GM11168 (cell line): ENCODE measurements around the gene KATNAL2.

Experiments
- in situ Hi-C: fragments of 300-500 bp; cut with MboI; formaldehyde crosslinking; loops from one replicate; pipeline ENCODE4 v1.12.0; 2022; ENCODE audit warnings: low sequenced_read_pairs; ENCODE audit not compliant: unreplicated experiment

KATNAL2 gene

GRCh38 chr18:47100212-47100831 lies 182.9 kb downstream of the KATNAL2 start:
- in situ Hi-C loops: no loop called here

- in situ Hi-C loops: no loop called here
Observed at GRCh38 chr18:47108373-47108772, 191.0 kb downstream of the KATNAL2 start.

- in situ Hi-C loops: no loop called here
Observed at GRCh38 chr18:47108998-47109405, 191.6 kb downstream of the KATNAL2 start.

GRCh38 chr18:47109720-47110119 lies 192.3 kb downstream of the KATNAL2 start:
- in situ Hi-C loops: no loop called here

GRCh38 chr18:47110492-47111274 lies 193.3 kb downstream of the KATNAL2 start:
- in situ Hi-C loops: no loop called here

GRCh38 chr18:47113796-47114540 lies 196.6 kb downstream of the KATNAL2 start:
- in situ Hi-C loops: no loop called here

GRCh38 chr18:47115205-47115604 lies 197.8 kb downstream of the KATNAL2 start:
- in situ Hi-C loops: no loop called here

- in situ Hi-C loops: no loop called here
Observed at GRCh38 chr18:47118981-47119380, 201.6 kb downstream of the KATNAL2 start.

GRCh38 chr18:47120428-47120827 lies 203.0 kb downstream of the KATNAL2 start:
- in situ Hi-C loops: no loop called here

- in situ Hi-C loops: no loop called here
Observed at GRCh38 chr18:47121146-47121545, 203.7 kb downstream of the KATNAL2 start.

GRCh38 chr18:47141289-47141688 lies 223.9 kb downstream of the KATNAL2 start:
- in situ Hi-C loops: no loop called here

- in situ Hi-C loops: no loop called here
Observed at GRCh38 chr18:47143153-47143552, 225.8 kb downstream of the KATNAL2 start.

- in situ Hi-C loops: no loop called here
Observed at GRCh38 chr18:47143899-47144485, 226.6 kb downstream of the KATNAL2 start.

- in situ Hi-C loops: no loop called here
Observed at GRCh38 chr18:47146206-47146605, 228.8 kb downstream of the KATNAL2 start.

- in situ Hi-C loops: no loop called here
Observed at GRCh38 chr18:47149457-47150028, 232.1 kb downstream of the KATNAL2 start.

- in situ Hi-C loops: no loop called here
Observed at GRCh38 chr18:47150029-47150823, 232.8 kb downstream of the KATNAL2 start, which contains the start of gene HDHD2. Gene HDHD2 (minus strand): TSS chr18:47150500. CDS start chr18:47136439, 14,061 bp downstream.

- in situ Hi-C loops: no loop called here
Observed at GRCh38 chr18:47150824-47151366, 233.5 kb downstream of the KATNAL2 start.

GRCh38 chr18:47151439-47151838 lies 234.0 kb downstream of the KATNAL2 start:
- in situ Hi-C loops: no loop called here
